HEK293 (cell line): ENCODE results near the gene ACSM3.

Experiments
- HOXC10 ChIP-seq: sonication (generic); formaldehyde crosslinking; IDR thresholded peaks from 2 replicates; pipeline ENCODE4 v1.8.1; 2023; ENCODE audit warnings: mild to moderate bottlenecking, missing genetic modification reagents
- OVOL3 ChIP-seq: fragments of 450-650 bp; formaldehyde crosslinking; IDR thresholded peaks from 2 replicates; pipeline ENCODE4 v1.5.1; 2016; ENCODE audit warnings: missing biosample characterization, missing genetic modification characterization
- RBAK ChIP-seq: fragments of 450-650 bp; formaldehyde crosslinking; IDR thresholded peaks from 2 replicates; pipeline ENCODE4 v1.5.1; 2016; ENCODE audit warnings: missing biosample characterization, missing genetic modification characterization
- SALL2 ChIP-seq: fragments of 450-650 bp; formaldehyde crosslinking; IDR thresholded peaks from 2 replicates; pipeline ENCODE4 v1.5.0; 2017; ENCODE audit warnings: missing biosample characterization, mild to moderate bottlenecking, missing genetic modification characterization, borderline replicate concordance
- SCRT1 ChIP-seq: fragments of 450-650 bp; formaldehyde crosslinking; IDR thresholded peaks from 2 replicates; pipeline ENCODE4 v1.5.1; 2016; ENCODE audit warnings: missing biosample characterization, missing genetic modification characterization, borderline replicate concordance
- ZBTB20 ChIP-seq: fragments of 450-650 bp; formaldehyde crosslinking; IDR thresholded peaks from 2 replicates; pipeline ENCODE4 v1.5.1; 2016; ENCODE audit warnings: missing biosample characterization, missing genetic modification characterization
- ZBTB8A ChIP-seq: fragments of 450-650 bp; formaldehyde crosslinking; IDR thresholded peaks from 2 replicates; pipeline ENCODE4 v1.5.1; 2016; ENCODE audit warnings: missing biosample characterization, missing genetic modification characterization
- ZIC2 ChIP-seq: fragments of 450-650 bp; formaldehyde crosslinking; IDR thresholded peaks from 2 replicates; pipeline ENCODE4 v1.5.1; 2016; ENCODE audit warnings: missing biosample characterization, missing genetic modification characterization
- ZNF10 ChIP-seq: fragments of 450-650 bp; formaldehyde crosslinking; IDR thresholded peaks from 2 replicates; pipeline ENCODE4 v1.5.1; 2017; ENCODE audit warnings: missing biosample characterization, missing genetic modification characterization
- ZNF121 ChIP-seq: fragments of 450-650 bp; formaldehyde crosslinking; IDR thresholded peaks from 2 replicates; pipeline ENCODE4 v1.5.1; 2016; ENCODE audit warnings: missing biosample characterization, missing genetic modification characterization
- ZNF133 ChIP-seq: fragments of 450-650 bp; formaldehyde crosslinking; IDR thresholded peaks from 2 replicates; pipeline ENCODE4 v1.5.1; 2016; ENCODE audit warnings: missing biosample characterization, missing genetic modification characterization
- ZNF174 ChIP-seq: fragments of 450-650 bp; formaldehyde crosslinking; IDR thresholded peaks from 2 replicates; pipeline ENCODE4 v1.5.0; 2017; ENCODE audit warnings: missing biosample characterization, mild to moderate bottlenecking, missing genetic modification characterization
- ZNF2 ChIP-seq: fragments of 450-650 bp; formaldehyde crosslinking; IDR thresholded peaks from 2 replicates; pipeline ENCODE4 v1.5.1; 2016; ENCODE audit warnings: missing biosample characterization, missing genetic modification characterization
- ZNF211 ChIP-seq: fragments of 450-650 bp; formaldehyde crosslinking; IDR thresholded peaks from 2 replicates; pipeline ENCODE4 v1.5.1; 2016; ENCODE audit warnings: low read depth, missing biosample characterization, missing genetic modification characterization
- ZNF335 ChIP-seq: fragments of 450-650 bp; formaldehyde crosslinking; conservative IDR thresholded peaks from 2 replicates; pipeline ENCODE4 v1.5.1; 2016; ENCODE audit warnings: missing biosample characterization, missing genetic modification characterization
- ZNF341 ChIP-seq: fragments of 450-650 bp; formaldehyde crosslinking; IDR thresholded peaks from 2 replicates; pipeline ENCODE4; 2016; ENCODE audit warnings: low read depth, missing biosample characterization, missing genetic modification characterization
- ZNF394 ChIP-seq: fragments of 450-650 bp; formaldehyde crosslinking; IDR thresholded peaks from 2 replicates; pipeline ENCODE4 v1.5.1; 2016; ENCODE audit warnings: missing biosample characterization, missing genetic modification characterization, mild to moderate bottlenecking, moderate library complexity, borderline replicate concordance
- ZNF510 ChIP-seq: fragments of 450-650 bp; formaldehyde crosslinking; IDR thresholded peaks from 2 replicates; pipeline ENCODE4 v1.5.1; 2018; ENCODE audit warnings: mild to moderate bottlenecking, missing genetic modification characterization, missing biosample characterization; ENCODE audit not compliant: insufficient replicate concordance
- ZNF514 ChIP-seq: fragments of 450-650 bp; formaldehyde crosslinking; IDR thresholded peaks from 2 replicates; pipeline ENCODE4 v1.5.1; 2016; ENCODE audit warnings: missing biosample characterization, missing genetic modification characterization
- ZNF624 ChIP-seq: fragments of 450-650 bp; formaldehyde crosslinking; IDR thresholded peaks from 2 replicates; pipeline ENCODE4 v1.5.1; 2017; ENCODE audit warnings: missing biosample characterization, missing genetic modification characterization
- ZNF660 ChIP-seq: fragments of 450-650 bp; IDR thresholded peaks from 2 replicates; pipeline ENCODE4 v1.5.1; 2018; ENCODE audit warnings: missing biosample characterization, mild to moderate bottlenecking, missing genetic modification characterization
- ZNF747 ChIP-seq: fragments of 450-650 bp; formaldehyde crosslinking; IDR thresholded peaks from 2 replicates; pipeline ENCODE4 v1.5.1; 2016; ENCODE audit warnings: missing biosample characterization, missing genetic modification characterization
- ZNF768 ChIP-seq: fragments of 450-650 bp; formaldehyde crosslinking; IDR thresholded peaks from 2 replicates; pipeline ENCODE4 v1.5.1; 2018; ENCODE audit warnings: missing biosample characterization, mild to moderate bottlenecking, missing genetic modification characterization
- TF ChIP-seq, protein P1 (sequence below): fragments of 450-650 bp; formaldehyde crosslinking; IDR thresholded peaks from 2 replicates; pipeline ENCODE4 v1.5.1; 2016; ENCODE audit warnings: missing biosample characterization, missing genetic modification characterization, low read depth
- TF ChIP-seq, protein P2 (sequence below): fragments of 450-650 bp; formaldehyde crosslinking; IDR thresholded peaks from 2 replicates; pipeline ENCODE4; 2016; ENCODE audit warnings: missing biosample characterization, missing genetic modification characterization
- TF ChIP-seq, protein P3 (sequence below): fragments of 450-650 bp; formaldehyde crosslinking; conservative IDR thresholded peaks from 2 replicates; pipeline ENCODE4 v1.5.1; 2016; ENCODE audit warnings: low read depth, missing biosample characterization, missing genetic modification characterization
- TF ChIP-seq, protein P4 (sequence below): fragments of 450-650 bp; formaldehyde crosslinking; IDR thresholded peaks from 2 replicates; pipeline ENCODE4 v1.5.1; 2016; ENCODE audit warnings: missing biosample characterization, missing genetic modification characterization

ACSM3 gene

DNA sequence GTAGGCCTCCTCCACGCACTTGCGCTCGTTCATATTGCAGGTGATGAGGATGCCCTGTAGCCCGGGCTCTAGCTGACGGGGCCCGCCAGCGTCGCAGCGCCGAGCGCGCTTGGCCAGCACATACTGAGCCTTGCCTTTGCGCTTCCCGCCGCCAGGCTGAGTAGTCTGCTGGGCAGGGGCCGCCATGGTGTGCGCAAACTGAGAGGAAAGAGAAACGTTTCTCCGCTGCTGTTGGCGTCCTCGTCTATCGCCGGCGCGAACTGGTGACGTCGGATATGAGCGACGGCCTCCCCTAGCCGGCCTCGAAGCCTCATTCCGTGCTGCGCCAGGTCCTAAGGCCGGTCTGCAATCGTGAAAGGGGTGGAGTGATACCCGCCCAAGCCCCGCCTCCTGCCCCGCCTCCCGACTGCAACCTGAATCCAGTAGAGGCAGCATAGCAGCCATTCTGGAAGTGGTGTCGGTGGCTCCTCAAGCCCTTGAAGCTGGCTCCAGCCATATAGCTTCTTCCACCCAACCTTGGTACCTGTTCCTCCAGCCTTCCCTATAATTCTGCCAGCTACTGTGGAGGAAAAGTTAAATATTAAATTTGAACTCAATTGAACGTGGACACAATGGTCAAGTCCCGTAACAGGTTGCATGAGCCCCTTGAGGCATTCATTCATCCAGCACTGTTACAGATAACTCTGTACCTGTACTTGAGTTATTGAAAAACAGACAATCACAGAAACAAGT lies 22.1 kb upstream of the ACSM3 start, which contains the start of gene THUMPD1 (continued):
- TF ChIP-seq ZNF514 (tag by site-specific recombination) (no peak), ZNF341 (no peak), ZNF768 (tag by site-specific recombination) (no peak), ZBTB20 (tag by site-specific recombination) (peak; percentile 69; the same call in 1 of the 2 replicates), ZNF335 (peak; percentile 88), ZNF394 (tag by site-specific recombination) (peak; percentile 23; the same call in 1 of the 2 replicates), ZNF660 (tag by site-specific recombination) (peak; percentile 84), RBAK (tag by site-specific recombination) (no peak), ZNF747 (tag by site-specific recombination) (no peak), ZNF2 (tag by site-specific recombination) (no peak), ZNF10 (no peak), HOXC10 (CRISPR knock-in tag) (no peak), ZNF510 (tag by site-specific recombination) (no peak), ZNF211 (tag by site-specific recombination) (no peak), SALL2 (tag by site-specific recombination) (no peak), ZNF174 (tag by site-specific recombination) (no peak), ZNF121 (tag by site-specific recombination) (no peak), SCRT1 (0 out of 2 replicates have a peak, but pooled peaks have one; percentile 11), ZNF624 (no peak), ZNF133 (tag by site-specific recombination) (no peak), OVOL3 (0 out of 2 replicates have a peak, but pooled peaks have one; percentile 29), ZIC2 (tag by site-specific recombination) (peak; percentile 33), ZBTB8A (tag by site-specific recombination) (peak; percentile 25; the same call in 1 of the 2 replicates)
- TF ChIP-seq, protein P1, sequence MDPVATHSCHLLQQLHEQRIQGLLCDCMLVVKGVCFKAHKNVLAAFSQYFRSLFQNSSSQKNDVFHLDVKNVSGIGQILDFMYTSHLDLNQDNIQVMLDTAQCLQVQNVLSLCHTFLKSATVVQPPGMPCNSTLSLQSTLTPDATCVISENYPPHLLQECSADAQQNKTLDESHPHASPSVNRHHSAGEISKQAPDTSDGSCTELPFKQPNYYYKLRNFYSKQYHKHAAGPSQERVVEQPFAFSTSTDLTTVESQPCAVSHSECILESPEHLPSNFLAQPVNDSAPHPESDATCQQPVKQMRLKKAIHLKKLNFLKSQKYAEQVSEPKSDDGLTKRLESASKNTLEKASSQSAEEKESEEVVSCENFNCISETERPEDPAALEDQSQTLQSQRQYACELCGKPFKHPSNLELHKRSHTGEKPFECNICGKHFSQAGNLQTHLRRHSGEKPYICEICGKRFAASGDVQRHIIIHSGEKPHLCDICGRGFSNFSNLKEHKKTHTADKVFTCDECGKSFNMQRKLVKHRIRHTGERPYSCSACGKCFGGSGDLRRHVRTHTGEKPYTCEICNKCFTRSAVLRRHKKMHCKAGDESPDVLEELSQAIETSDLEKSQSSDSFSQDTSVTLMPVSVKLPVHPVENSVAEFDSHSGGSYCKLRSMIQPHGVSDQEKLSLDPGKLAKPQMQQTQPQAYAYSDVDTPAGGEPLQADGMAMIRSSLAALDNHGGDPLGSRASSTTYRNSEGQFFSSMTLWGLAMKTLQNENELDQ (tag by site-specific recombination) = no peak
- TF ChIP-seq, protein P2, sequence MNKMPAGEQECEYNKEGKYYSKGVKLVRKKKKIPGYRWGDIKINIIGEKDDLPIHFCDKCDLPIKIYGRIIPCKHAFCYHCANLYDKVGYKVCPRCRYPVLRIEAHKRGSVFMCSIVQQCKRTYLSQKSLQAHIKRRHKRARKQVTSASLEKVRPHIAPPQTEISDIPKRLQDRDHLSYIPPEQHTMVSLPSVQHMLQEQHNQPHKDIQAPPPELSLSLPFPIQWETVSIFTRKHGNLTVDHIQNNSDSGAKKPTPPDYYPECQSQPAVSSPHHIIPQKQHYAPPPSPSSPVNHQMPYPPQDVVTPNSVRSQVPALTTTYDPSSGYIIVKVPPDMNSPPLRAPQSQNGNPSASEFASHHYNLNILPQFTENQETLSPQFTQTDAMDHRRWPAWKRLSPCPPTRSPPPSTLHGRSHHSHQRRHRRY (tag by site-specific recombination) = no peak
- TF ChIP-seq, protein P3, sequence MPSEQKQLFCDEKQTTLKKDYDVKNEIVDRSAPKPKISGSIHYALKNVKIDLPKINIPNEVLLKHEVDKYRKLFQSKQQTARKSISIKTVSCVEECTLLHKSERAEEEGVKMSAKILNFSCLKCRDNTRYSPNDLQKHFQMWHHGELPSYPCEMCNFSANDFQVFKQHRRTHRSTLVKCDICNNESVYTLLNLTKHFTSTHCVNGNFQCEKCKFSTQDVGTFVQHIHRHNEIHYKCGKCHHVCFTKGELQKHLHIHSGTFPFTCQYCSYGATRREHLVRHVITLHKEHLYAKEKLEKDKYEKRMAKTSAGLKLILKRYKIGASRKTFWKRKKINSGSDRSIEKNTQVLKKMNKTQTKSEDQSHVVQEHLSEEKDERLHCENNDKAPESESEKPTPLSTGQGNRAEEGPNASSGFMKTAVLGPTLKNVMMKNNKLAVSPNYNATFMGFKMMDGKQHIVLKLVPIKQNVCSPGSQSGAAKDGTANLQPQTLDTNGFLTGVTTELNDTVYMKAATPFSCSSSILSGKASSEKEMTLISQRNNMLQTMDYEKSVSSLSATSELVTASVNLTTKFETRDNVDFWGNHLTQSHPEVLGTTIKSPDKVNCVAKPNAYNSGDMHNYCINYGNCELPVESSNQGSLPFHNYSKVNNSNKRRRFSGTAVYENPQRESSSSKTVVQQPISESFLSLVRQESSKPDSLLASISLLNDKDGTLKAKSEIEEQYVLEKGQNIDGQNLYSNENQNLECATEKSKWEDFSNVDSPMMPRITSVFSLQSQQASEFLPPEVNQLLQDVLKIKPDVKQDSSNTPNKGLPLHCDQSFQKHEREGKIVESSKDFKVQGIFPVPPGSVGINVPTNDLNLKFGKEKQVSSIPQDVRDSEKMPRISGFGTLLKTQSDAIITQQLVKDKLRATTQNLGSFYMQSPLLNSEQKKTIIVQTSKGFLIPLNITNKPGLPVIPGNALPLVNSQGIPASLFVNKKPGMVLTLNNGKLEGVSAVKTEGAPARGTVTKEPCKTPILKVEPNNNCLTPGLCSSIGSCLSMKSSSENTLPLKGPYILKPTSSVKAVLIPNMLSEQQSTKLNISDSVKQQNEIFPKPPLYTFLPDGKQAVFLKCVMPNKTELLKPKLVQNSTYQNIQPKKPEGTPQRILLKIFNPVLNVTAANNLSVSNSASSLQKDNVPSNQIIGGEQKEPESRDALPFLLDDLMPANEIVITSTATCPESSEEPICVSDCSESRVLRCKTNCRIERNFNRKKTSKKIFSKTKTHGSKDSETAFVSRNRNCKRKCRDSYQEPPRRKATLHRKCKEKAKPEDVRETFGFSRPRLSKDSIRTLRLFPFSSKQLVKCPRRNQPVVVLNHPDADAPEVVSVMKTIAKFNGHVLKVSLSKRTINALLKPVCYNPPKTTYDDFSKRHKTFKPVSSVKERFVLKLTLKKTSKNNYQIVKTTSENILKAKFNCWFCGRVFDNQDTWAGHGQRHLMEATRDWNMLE = peak; percentile 36; the same call in 1 of the 2 replicates
- TF ChIP-seq, protein P4, sequence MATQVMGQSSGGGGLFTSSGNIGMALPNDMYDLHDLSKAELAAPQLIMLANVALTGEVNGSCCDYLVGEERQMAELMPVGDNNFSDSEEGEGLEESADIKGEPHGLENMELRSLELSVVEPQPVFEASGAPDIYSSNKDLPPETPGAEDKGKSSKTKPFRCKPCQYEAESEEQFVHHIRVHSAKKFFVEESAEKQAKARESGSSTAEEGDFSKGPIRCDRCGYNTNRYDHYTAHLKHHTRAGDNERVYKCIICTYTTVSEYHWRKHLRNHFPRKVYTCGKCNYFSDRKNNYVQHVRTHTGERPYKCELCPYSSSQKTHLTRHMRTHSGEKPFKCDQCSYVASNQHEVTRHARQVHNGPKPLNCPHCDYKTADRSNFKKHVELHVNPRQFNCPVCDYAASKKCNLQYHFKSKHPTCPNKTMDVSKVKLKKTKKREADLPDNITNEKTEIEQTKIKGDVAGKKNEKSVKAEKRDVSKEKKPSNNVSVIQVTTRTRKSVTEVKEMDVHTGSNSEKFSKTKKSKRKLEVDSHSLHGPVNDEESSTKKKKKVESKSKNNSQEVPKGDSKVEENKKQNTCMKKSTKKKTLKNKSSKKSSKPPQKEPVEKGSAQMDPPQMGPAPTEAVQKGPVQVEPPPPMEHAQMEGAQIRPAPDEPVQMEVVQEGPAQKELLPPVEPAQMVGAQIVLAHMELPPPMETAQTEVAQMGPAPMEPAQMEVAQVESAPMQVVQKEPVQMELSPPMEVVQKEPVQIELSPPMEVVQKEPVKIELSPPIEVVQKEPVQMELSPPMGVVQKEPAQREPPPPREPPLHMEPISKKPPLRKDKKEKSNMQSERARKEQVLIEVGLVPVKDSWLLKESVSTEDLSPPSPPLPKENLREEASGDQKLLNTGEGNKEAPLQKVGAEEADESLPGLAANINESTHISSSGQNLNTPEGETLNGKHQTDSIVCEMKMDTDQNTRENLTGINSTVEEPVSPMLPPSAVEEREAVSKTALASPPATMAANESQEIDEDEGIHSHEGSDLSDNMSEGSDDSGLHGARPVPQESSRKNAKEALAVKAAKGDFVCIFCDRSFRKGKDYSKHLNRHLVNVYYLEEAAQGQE (tag by site-specific recombination) = no peak
